Measurements from ENCODE around the gene ASF1A. TPM values are rescaled to one million over a fixed set of nuclear protein-coding genes. Genes with fewer than 3 reads are reported as not detected.
"Not testable (repeated sequence)": the region's sequence is repeated elsewhere in the genome, so short reads cannot be mapped to it uniquely, and the experiment has no call there.

Gene ASF1A
- total RNA-seq, 2 donors from 2014 or later: 9.2 to 16.1 TPM

- TF ChIP-seq CTCF (IDR thresholded peaks at IDR 0.05): no peak
- H3K27me3 ChIP-seq: no peaks in the 10 kb centered on the region
- no peak overlapping the region for H3K4me3 ChIP-seq
- DNase-seq (ENCODE audit: low spot score): no peak
- H3K9me3 ChIP-seq: no peaks in the 10 kb centered on the region
- H3K36me3 ChIP-seq: no peaks in the 10 kb centered on the region
- no peak overlapping the region for H3K27ac ChIP-seq
- H3K4me1 ChIP-seq: peaks cover 0 to 12% of the 10 kb centered on the region in 2 donors
Observed at GRCh38 chr6:118860880-118861279, 33.1 kb upstream of the ASF1A start.

GRCh38 chr6:118862443-118862842 is 31.5 kb upstream of the ASF1A start:
- Histone ChIP-seq H3K27ac (no peak overlapping the region), H3K27me3 (no peaks in the 10 kb centered on the region), H3K4me1 (peaks cover 0 to 12% of the 10 kb centered on the region in 2 donors), H3K9me3 (no peaks in the 10 kb centered on the region), H3K36me3 (no peaks in the 10 kb centered on the region), H3K4me3 (no peak overlapping the region)
- TF ChIP-seq CTCF (IDR thresholded peaks at IDR 0.05): no peak
- DNase-seq (ENCODE audit: low spot score): no peak

GRCh38 chr6:118864341-118865099 is 29.4 kb upstream of the ASF1A start:
- no peaks in the 10 kb centered on the region for H3K36me3 ChIP-seq
- no peak for TF ChIP-seq CTCF (IDR thresholded peaks at IDR 0.05)

GRCh38 chr6:118865100-118865391 is 28.9 kb upstream of the ASF1A start:
- TF ChIP-seq CTCF (IDR thresholded peaks at IDR 0.05): no peak
- Histone ChIP-seq H3K4me3 (no peak overlapping the region), H3K9me3 (peaks cover 0 to 4% of the 10 kb centered on the region in 2 donors), H3K27ac (no peak overlapping the region), H3K36me3 (no peaks in the 10 kb centered on the region), H3K27me3 (no peaks in the 10 kb centered on the region), H3K4me1 (peaks cover 0 to 12% of the 10 kb centered on the region in 2 donors)
- no peak for DNase-seq (ENCODE audit: low spot score)

More at GRCh38 chr6:118864341-118865099, 29.4 kb upstream of the ASF1A start:
- peaks cover 0 to 4% of the 10 kb centered on the region in 2 donors for H3K9me3 ChIP-seq
- peaks cover 0 to 12% of the 10 kb centered on the region in 2 donors for H3K4me1 ChIP-seq
- DNase-seq (ENCODE audit: low spot score): no peak
- H3K27ac ChIP-seq: no peak overlapping the region
- H3K27me3 ChIP-seq: no peaks in the 10 kb centered on the region
- no peak overlapping the region for H3K4me3 ChIP-seq

GRCh38 chr6:118867181-118867580 is 26.8 kb upstream of the ASF1A start:
- Histone ChIP-seq H3K4me3 (no peak overlapping the region), H3K27me3 (no peaks in the 10 kb centered on the region), H3K4me1 (peaks cover 0 to 12% of the 10 kb centered on the region in 2 donors), H3K9me3 (peaks cover 0 to 4% of the 10 kb centered on the region in 2 donors), H3K36me3 (no peaks in the 10 kb centered on the region), H3K27ac (no peak overlapping the region)
- no peak for DNase-seq (ENCODE audit: low spot score)
- TF ChIP-seq CTCF (IDR thresholded peaks at IDR 0.05): no peak

- H3K9me3 ChIP-seq; H3K36me3 ChIP-seq; H3K4me3 ChIP-seq; H3K27ac ChIP-seq; H3K27me3 ChIP-seq; DNase-seq (ENCODE audit: low spot score): not testable (repeated sequence)
- peaks cover 0 to 12% of the 10 kb centered on the region in 2 donors for H3K4me1 ChIP-seq
Observed at GRCh38 chr6:118868901-118869300, 25.1 kb upstream of the ASF1A start.
